Smooth muscle cell (in vitro differentiated cells): Measurements from ENCODE around the gene RAB7B. TPM values are rescaled to one million over a fixed set of nuclear protein-coding genes. Genes with fewer than 3 reads are reported as not detected.

Experiments used
- DNase-seq: peaks from one replicate; lab custom pipeline; 2025; ENCODE audit not compliant: unreplicated experiment; lab: John Stamatoyannopoulos, UW
- H2AFZ ChIP-seq: fragments of 200-600 bp; sonication (generic); 2 replicates; pipeline ENCODE4 v1.6.0; 2016; ENCODE audit warnings: antibody characterized with exemption, low read depth, mild to moderate bottlenecking
- H3F3A ChIP-seq: fragments of 200-600 bp; sonication (generic); 2 replicates; pipeline ENCODE4 v1.6.0; 2017; ENCODE audit warnings: antibody characterized with exemption, low read depth
- H3K27ac ChIP-seq: fragments of 200-600 bp; sonication (generic); 2 replicates; pipeline ENCODE4 v1.5.1; 2016; ENCODE audit warnings: low read depth, mild to moderate bottlenecking
- H3K27me3 ChIP-seq: fragments of 200-600 bp; sonication (generic); 2 replicates; pipeline ENCODE4 v1.6.1; 2016; ENCODE audit warnings: low read depth, mild to moderate bottlenecking
- H3K36me3 ChIP-seq: fragments of 200-600 bp; sonication (generic); 2 replicates; pipeline ENCODE4 v1.5.1; 2016; ENCODE audit warnings: low read depth
- H3K4me1 ChIP-seq: fragments of 200-600 bp; sonication (generic); 2 replicates; pipeline ENCODE4 v1.5.1; 2016; ENCODE audit warnings: low read depth
- H3K4me2 ChIP-seq: fragments of 200-600 bp; sonication (generic); 2 replicates; pipeline ENCODE4 v1.6.0; 2016; ENCODE audit warnings: mild to moderate bottlenecking
- H3K4me3 ChIP-seq: fragments of 200-600 bp; sonication (generic); 2 replicates; pipeline ENCODE4 v1.5.1; 2016; ENCODE audit warnings: mild to moderate bottlenecking
- H3K79me2 ChIP-seq: fragments of 200-600 bp; sonication (generic); 2 replicates; pipeline ENCODE4 v1.6.0; 2016; ENCODE audit warnings: low read depth, mild to moderate bottlenecking
- H3K9ac ChIP-seq: fragments of 200-600 bp; sonication (generic); 2 replicates; pipeline ENCODE4 v1.6.0; 2016; ENCODE audit warnings: low read depth
- H3K9me3 ChIP-seq: fragments of 200-600 bp; sonication (generic); replicated peaks from 2 replicates; pipeline ENCODE4 v1.5.1; 2016; ENCODE audit warnings: low read depth
- H4K20me1 ChIP-seq: fragments of 200-600 bp; sonication (generic); 2 replicates; pipeline ENCODE4 v1.6.0; 2016; ENCODE audit warnings: low read depth
- CTCF ChIP-seq: fragments of 200-600 bp; sonication (generic); IDR thresholded peaks from 2 replicates; pipeline ENCODE4 v1.5.1; 2017; ENCODE audit warnings: borderline replicate concordance, mild to moderate bottlenecking, antibody characterized with exemption; ENCODE audit not compliant: insufficient read depth, poor library complexity, severe bottlenecking
- WGBS: methylation state at CpG from one replicate; pipeline ENCODE4 v1.1.7; 2016; ENCODE audit warnings: low lambda C conversion rate; 5-methylcytosine and 5-hydroxymethylcytosine counted together
- polyA plus RNA-seq: library from polyadenylated mRNA; unstranded; fragments of >200 nt; fragmentation: Nextera tagmentation; extraction: Ambion mirVana; gene quantifications from 2 replicates; pipeline ENCODE4 v1.2.1, GENCODE V29; 2016
- total RNA-seq: library from RNA; depleted of rRNA; stranded (reverse); fragments of >200 nt; gene quantifications from 2 replicates; pipeline ENCODE4 v1.2.3, GENCODE V29; 2014

RAB7B gene
- total and polyA plus RNA-seq, 2 experiments from 2014 or later = 13.0 to 13.6 TPM

- Histone ChIP-seq H3K79me2 (no peaks in the 10 kb centered on the region), H3K9ac (no peak overlapping the region), H3K36me3 (no peaks in the 10 kb centered on the region), H2AFZ (no peak overlapping the region), H3F3A (no peaks in the 10 kb centered on the region), H3K27me3 (no peaks in the 10 kb centered on the region), H3K4me1 (peaks cover 7% of the 10 kb centered on the region), H3K4me3 (no peak overlapping the region), H3K4me2 (no peak overlapping the region), H3K9me3 (no peaks in the 10 kb centered on the region), H4K20me1 (no peaks in the 10 kb centered on the region), H3K27ac (no peak overlapping the region)
- 100% methylated on average over 2 of the region's 2 CpGs for WGBS
- peak; percentile 94 for TF ChIP-seq CTCF
- DNase-seq = no peak
These were observed 25.7 kb downstream of the RAB7B start for GRCh38 chr1:205977402-205978014.

GRCh38 chr1:205976708-205977401 is 26.3 kb downstream of the RAB7B start:
- no peak for DNase-seq
- Histone ChIP-seq H3K4me2 (peak overlapping the region; percentile 15), H3K4me3 (no peak overlapping the region), H3K27ac (no peak overlapping the region), H3K9me3 (no peaks in the 10 kb centered on the region), H4K20me1 (no peaks in the 10 kb centered on the region), H3K27me3 (no peaks in the 10 kb centered on the region), H2AFZ (no peak overlapping the region), H3K79me2 (no peaks in the 10 kb centered on the region), H3K36me3 (no peaks in the 10 kb centered on the region), H3F3A (no peaks in the 10 kb centered on the region), H3K9ac (no peak overlapping the region), H3K4me1 (peaks cover 7% of the 10 kb centered on the region)
- 45% methylated on average over 8 of the region's 8 CpGs for whole genome bisulfite sequencing
- TF ChIP-seq CTCF = no peak

GRCh38 chr1:205976036-205976435 is 27.2 kb downstream of the RAB7B start:
- WGBS = 88% methylated on average over 4 of the region's 4 CpGs
- Histone ChIP-seq H3K36me3 (no peaks in the 10 kb centered on the region), H3K27me3 (no peaks in the 10 kb centered on the region), H3F3A (no peaks in the 10 kb centered on the region), H3K79me2 (no peaks in the 10 kb centered on the region), H2AFZ (no peak overlapping the region), H3K4me3 (no peak overlapping the region), H3K4me1 (peaks cover 7% of the 10 kb centered on the region), H4K20me1 (no peaks in the 10 kb centered on the region), H3K9ac (no peak overlapping the region), H3K27ac (no peak overlapping the region), H3K9me3 (no peaks in the 10 kb centered on the region), H3K4me2 (no peak overlapping the region)
- no peak for TF ChIP-seq CTCF
- no peak for DNase-seq
